WERI-Rb-1 (cell line): ENCODE results near the gene REC114.
A peak's percentile ranks its signal among the peaks of the same experiment; 100 is the strongest.
"Not testable (repeated sequence)": the region's sequence is repeated elsewhere in the genome, so short reads cannot be mapped to it uniquely, and the experiment has no call there.

Experiments used
- DNase-seq: peaks from one replicate; pipeline ENCODE4 v3.0.0-alpha.2; 2020
- H3K27ac ChIP-seq: fragments of 250-450 bp; sonication (Bioruptor Pico); 2 replicates; pipeline ENCODE4 v1.5.1; 2020; ENCODE audit warnings: mild to moderate bottlenecking, moderate library complexity
- H3K27me3 ChIP-seq: fragments of 250-450 bp; sonication (Bioruptor Pico); 2 replicates; pipeline ENCODE4 v1.5.1; 2021; ENCODE audit warnings: mild to moderate bottlenecking, low read depth, moderate library complexity; ENCODE audit not compliant: insufficient read depth, severe bottlenecking
- H3K36me3 ChIP-seq: fragments of 250-450 bp; sonication (Bioruptor Pico); 2 replicates; pipeline ENCODE4 v1.5.1; 2020; ENCODE audit warnings: mild to moderate bottlenecking, moderate library complexity
- H3K4me3 ChIP-seq: 2 replicates; pipeline ENCODE4 v1.5.1; 2011; ENCODE audit warnings: low read depth, mild to moderate bottlenecking, control low read depth, low read length
- H3K9me3 ChIP-seq: fragments of 250-450 bp; sonication (Bioruptor Pico); 2 replicates; pipeline ENCODE4 v1.5.1; 2021; ENCODE audit warnings: mild to moderate bottlenecking, moderate library complexity; ENCODE audit not compliant: severe bottlenecking
- CTCF ChIP-seq: IDR thresholded peaks from 2 replicates; pipeline ENCODE4 v1.5.1; 2011; ENCODE audit warnings: low read depth, mild to moderate bottlenecking, control low read depth, inconsistent platforms, low read length

REC114 gene

GRCh38 chr15:73433873-73434272 is 9.1 kb upstream of the REC114 start:
- no peak overlapping the region for H3K4me3 ChIP-seq
- H3K27me3 ChIP-seq: no peaks in the 10 kb centered on the region
- no peak overlapping the region for H3K27ac ChIP-seq
- no peaks in the 10 kb centered on the region for H3K36me3 ChIP-seq
- DNase-seq: no peak
- no peaks in the 10 kb centered on the region for H3K9me3 ChIP-seq
- no peak for TF ChIP-seq CTCF

GRCh38 chr15:73436613-73437012 is 6.4 kb upstream of the REC114 start:
- no peaks in the 10 kb centered on the region for H3K27me3 ChIP-seq
- no peaks in the 10 kb centered on the region for H3K9me3 ChIP-seq
- no peak overlapping the region for H3K4me3 ChIP-seq
- TF ChIP-seq CTCF: no peak
- H3K36me3 ChIP-seq: no peaks in the 10 kb centered on the region
- no peak overlapping the region for H3K27ac ChIP-seq
- DNase-seq: no peak

- H3K27ac ChIP-seq: no peak overlapping the region
- no peaks in the 10 kb centered on the region for H3K36me3 ChIP-seq
- no peak for TF ChIP-seq CTCF
- H3K9me3 ChIP-seq: no peaks in the 10 kb centered on the region
- no peak overlapping the region for H3K4me3 ChIP-seq
- no peak for DNase-seq
- H3K27me3 ChIP-seq: no peaks in the 10 kb centered on the region
Measured at GRCh38 chr15:73437543-73438109, 5.3 kb upstream of the REC114 start.

GRCh38 chr15:73438651-73439050 is 4.3 kb upstream of the REC114 start:
- no peak overlapping the region for H3K27ac ChIP-seq
- no peaks in the 10 kb centered on the region for H3K27me3 ChIP-seq
- no peak overlapping the region for H3K4me3 ChIP-seq
- no peaks in the 10 kb centered on the region for H3K36me3 ChIP-seq
- no peak for TF ChIP-seq CTCF
- no peak for DNase-seq
- peaks cover 4% of the 10 kb centered on the region for H3K9me3 ChIP-seq

GRCh38 chr15:73440571-73440970 is 2.4 kb upstream of the REC114 start:
- H3K27me3 ChIP-seq: no peaks in the 10 kb centered on the region
- H3K27ac ChIP-seq: peak overlapping the region; percentile 63
- no peak for TF ChIP-seq CTCF
- DNase-seq: peak; percentile 58
- no peak overlapping the region for H3K4me3 ChIP-seq
- H3K36me3 ChIP-seq: no peaks in the 10 kb centered on the region
- peaks cover 14% of the 10 kb centered on the region for H3K9me3 ChIP-seq

GRCh38 chr15:73442421-73442820 is 543 bp upstream of the REC114 start:
- no peaks in the 10 kb centered on the region for H3K27me3 ChIP-seq
- H3K4me3 ChIP-seq: no peak overlapping the region
- H3K27ac ChIP-seq: peak overlapping the region; percentile 54
- H3K36me3 ChIP-seq: no peaks in the 10 kb centered on the region
- H3K9me3 ChIP-seq: peaks cover 14% of the 10 kb centered on the region
- peak; percentile 79 for DNase-seq
- TF ChIP-seq CTCF: no peak

GRCh38 chr15:73447471-73447870 is 4.5 kb downstream of the REC114 start:
- H3K9me3 ChIP-seq: peaks cover 28% of the 10 kb centered on the region
- DNase-seq, H3K27ac ChIP-seq, H3K27me3 ChIP-seq, H3K4me3 ChIP-seq, H3K36me3 ChIP-seq: not testable (repeated sequence)

GRCh38 chr15:73448158-73448758 is 5.3 kb downstream of the REC114 start:
- not testable (repeated sequence) for H3K36me3 ChIP-seq, DNase-seq, H3K27ac ChIP-seq, H3K4me3 ChIP-seq, H3K27me3 ChIP-seq
- H3K9me3 ChIP-seq: peaks cover 24% of the 10 kb centered on the region
